WERI-Rb-1 (cell line): Measurements from ENCODE around the gene ZDHHC23.

Experiments used
- DNase-seq: peaks from one replicate; pipeline ENCODE4 v3.0.0-alpha.2; 2020
- H3K27ac ChIP-seq: fragments of 250-450 bp; sonication (Bioruptor Pico); 2 replicates; pipeline ENCODE4 v1.5.1; 2020; ENCODE audit warnings: mild to moderate bottlenecking, moderate library complexity
- H3K27me3 ChIP-seq: fragments of 250-450 bp; sonication (Bioruptor Pico); 2 replicates; pipeline ENCODE4 v1.5.1; 2021; ENCODE audit warnings: mild to moderate bottlenecking, low read depth, moderate library complexity; ENCODE audit not compliant: insufficient read depth, severe bottlenecking
- H3K36me3 ChIP-seq: fragments of 250-450 bp; sonication (Bioruptor Pico); 2 replicates; pipeline ENCODE4 v1.5.1; 2020; ENCODE audit warnings: mild to moderate bottlenecking, moderate library complexity
- H3K4me3 ChIP-seq: 2 replicates; pipeline ENCODE4 v1.5.1; 2011; ENCODE audit warnings: low read depth, mild to moderate bottlenecking, control low read depth, low read length
- H3K9me3 ChIP-seq: fragments of 250-450 bp; sonication (Bioruptor Pico); 2 replicates; pipeline ENCODE4 v1.5.1; 2021; ENCODE audit warnings: mild to moderate bottlenecking, moderate library complexity; ENCODE audit not compliant: severe bottlenecking
- CTCF ChIP-seq: IDR thresholded peaks from 2 replicates; pipeline ENCODE4 v1.5.1; 2011; ENCODE audit warnings: low read depth, mild to moderate bottlenecking, control low read depth, inconsistent platforms, low read length

The ZDHHC23 gene

GRCh38 chr3:113912552-113913236 lies 35.1 kb upstream of the ZDHHC23 start:
- Histone ChIP-seq H3K27me3 (no peaks in the 10 kb centered on the region), H3K9me3 (no peaks in the 10 kb centered on the region), H3K4me3 (no peak overlapping the region), H3K27ac (no peak overlapping the region), H3K36me3 (no peaks in the 10 kb centered on the region)
- TF ChIP-seq CTCF, result peak; percentile 73
- peak; percentile 29 for DNase-seq

- Histone ChIP-seq H3K4me3 (no peak overlapping the region), H3K36me3 (no peaks in the 10 kb centered on the region), H3K9me3 (no peaks in the 10 kb centered on the region), H3K27ac (no peak overlapping the region), H3K27me3 (no peaks in the 10 kb centered on the region)
- no peak for DNase-seq
- no peak for TF ChIP-seq CTCF
Measured at GRCh38 chr3:113914646-113915045, 33.2 kb upstream of the ZDHHC23 start.

- Histone ChIP-seq H3K27me3 (no peaks in the 10 kb centered on the region), H3K27ac (no peak overlapping the region), H3K4me3 (no peak overlapping the region), H3K36me3 (no peaks in the 10 kb centered on the region), H3K9me3 (no peaks in the 10 kb centered on the region)
- DNase-seq, result no peak
- no peak for TF ChIP-seq CTCF
Measured at GRCh38 chr3:113927556-113927955, 20.3 kb upstream of the ZDHHC23 start.

- H3K27me3 ChIP-seq, result no peaks in the 10 kb centered on the region
- no peak for DNase-seq
- TF ChIP-seq CTCF, result no peak
- H3K9me3 ChIP-seq, result no peaks in the 10 kb centered on the region
- peak overlapping the region; percentile 89 for H3K4me3 ChIP-seq
- no peaks in the 10 kb centered on the region; the same call in 1 of the 2 replicates for H3K36me3 ChIP-seq
- peak overlapping the region; percentile 54 for H3K27ac ChIP-seq
Measured at GRCh38 chr3:113946831-113947230, 982 bp upstream of the ZDHHC23 start.

GRCh38 chr3:113948015-113948917 lies 453 bp downstream of the ZDHHC23 start:
- Histone ChIP-seq H3K27ac (peak overlapping the region; percentile 57), H3K4me3 (peak overlapping the region; percentile 91), H3K36me3 (peaks cover 3% of the 10 kb centered on the region; the same call in 1 of the 2 replicates), H3K27me3 (no peaks in the 10 kb centered on the region), H3K9me3 (no peaks in the 10 kb centered on the region)
- TF ChIP-seq CTCF, result no peak
- peak; percentile 61 for DNase-seq
